ENCODE measurements around the gene CSK.

CSK gene

DNA sequence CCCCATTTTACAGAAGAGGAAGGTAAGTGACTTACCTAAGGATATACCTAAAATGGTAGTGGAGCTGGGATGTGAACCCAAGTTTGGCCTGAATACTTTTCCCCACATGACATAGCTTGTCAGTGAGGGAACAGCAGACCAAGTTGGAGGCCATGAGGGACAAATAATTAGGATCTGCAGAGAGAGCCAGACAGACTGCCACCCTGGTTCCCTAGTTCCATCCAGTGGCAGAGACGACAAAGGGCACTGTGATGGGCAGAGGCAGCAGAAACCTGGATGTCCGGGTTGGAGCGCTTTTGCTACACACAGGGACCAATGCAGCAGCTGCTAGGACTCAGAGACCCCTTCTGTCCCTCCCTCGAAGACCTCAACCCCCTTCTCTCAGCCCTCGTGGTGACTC lies 45.7 kb downstream of the CSK start:
- no peak overlapping the region for H3K27ac ChIP-seq
- TF ChIP-seq ZFX (IDR thresholded peaks at IDR 0.05; ENCODE audit: borderline replicate concordance) = no peak
- no peak for TF ChIP-seq CTCF (IDR thresholded peaks at IDR 0.05)

GRCh38 chr15:74828835-74829234 lies 47.0 kb downstream of the CSK start:
- TF ChIP-seq CTCF (IDR thresholded peaks at IDR 0.05) = no peak
- no peak overlapping the region for H3K27ac ChIP-seq

- no peak overlapping the region for H3K27ac ChIP-seq
- TF ChIP-seq CTCF (IDR thresholded peaks at IDR 0.05) (no peak), ZFX (IDR thresholded peaks at IDR 0.05; ENCODE audit: borderline replicate concordance) (no peak)
Measured at GRCh38 chr15:74829486-74829885, 47.6 kb downstream of the CSK start.

GRCh38 chr15:74829991-74830390 lies 48.1 kb downstream of the CSK start:
- no peak overlapping the region for H3K27ac ChIP-seq
- TF ChIP-seq CTCF (IDR thresholded peaks at IDR 0.05) = no peak

GRCh38 chr15:74830868-74831267 lies 49.0 kb downstream of the CSK start:
- H3K27ac ChIP-seq = no peak overlapping the region
- TF ChIP-seq CTCF (IDR thresholded peaks at IDR 0.05) = no peak
- no peak for TF ChIP-seq ZFX (IDR thresholded peaks at IDR 0.05; ENCODE audit: borderline replicate concordance)

- no peak overlapping the region for H3K27ac ChIP-seq
- no peak for TF ChIP-seq CTCF (IDR thresholded peaks at IDR 0.05)
- no peak for TF ChIP-seq ZFX (IDR thresholded peaks at IDR 0.05; ENCODE audit: borderline replicate concordance)
Measured at GRCh38 chr15:74831813-74832495, 50.1 kb downstream of the CSK start.

- no peak for TF ChIP-seq ZFX (IDR thresholded peaks at IDR 0.05; ENCODE audit: borderline replicate concordance)
- no peak for TF ChIP-seq CTCF (IDR thresholded peaks at IDR 0.05)
- no peak overlapping the region for H3K27ac ChIP-seq
Measured at GRCh38 chr15:74832826-74833225, 50.9 kb downstream of the CSK start.

Measured in 22Rv1 (cell line).